Activated naive CD8-positive, alpha-beta T cell treated with anti-CD3 and anti-CD28 coated beads for 36 hours (primary cell): ENCODE results near the gene NEXN. TPM values are rescaled to one million over a fixed set of nuclear protein-coding genes. Genes with fewer than 3 reads are reported as not detected.

Source experiments
- DNase-seq: peaks from one replicate; pipeline ENCODE4 v3.0.0; 2021
- H3K27ac Mint-ChIP-seq: one replicate; pipeline ENCODE4 v1.8.0; 2022; ENCODE audit warnings: mild to moderate bottlenecking, moderate library complexity, mixed read lengths
- H3K27me3 Mint-ChIP-seq: one replicate; pipeline ENCODE4 v1.8.0; 2022; ENCODE audit warnings: mild to moderate bottlenecking, mixed read lengths
- H3K36me3 Mint-ChIP-seq: one replicate; pipeline ENCODE4 v1.8.0; 2021; ENCODE audit warnings: mild to moderate bottlenecking, mixed read lengths
- H3K4me1 Mint-ChIP-seq: one replicate; pipeline ENCODE4 v1.8.0; 2021; ENCODE audit warnings: mixed read lengths
- H3K4me3 Mint-ChIP-seq: one replicate; pipeline ENCODE4 v1.8.0; 2022; ENCODE audit warnings: mild to moderate bottlenecking, moderate library complexity, mixed read lengths
- H3K9me3 Mint-ChIP-seq: one replicate; pipeline ENCODE4 v1.8.0; 2022; ENCODE audit warnings: mixed read lengths
- total RNA-seq, 2 experiments: library from RNA; stranded (reverse); gene quantifications; one replicate each; pipeline ENCODE4 v1.2.3, GENCODE V29; 2021

Gene NEXN
- total RNA-seq, 2 experiments from 2014 or later: 2.5 to 2.6 TPM

DNA sequence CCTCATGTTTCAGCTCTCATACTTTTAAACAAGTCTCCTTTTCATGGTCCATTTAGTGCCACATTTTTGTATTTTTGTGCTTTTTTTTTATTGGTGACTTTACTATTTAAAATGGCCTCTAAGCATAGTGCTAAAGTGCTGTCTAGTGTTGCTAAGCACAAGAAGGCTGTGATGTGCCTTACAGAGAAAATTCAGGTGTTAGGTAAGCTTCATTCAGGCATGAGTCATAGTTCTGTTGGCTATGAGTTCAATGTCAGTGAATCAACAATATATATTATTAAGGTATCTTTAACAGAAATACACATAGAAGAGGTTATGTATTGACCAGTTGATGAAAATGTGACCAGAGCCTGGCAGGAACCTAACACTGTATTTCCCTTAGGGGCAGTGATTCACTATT, 103.2 kb downstream of the NEXN start:
- H3K4me1 Mint-ChIP-seq: peaks cover 26% of the 10 kb centered on the region

More for the DNA sequence above, 103.2 kb downstream of the NEXN start:
- Mint-ChIP-seq H3K27ac (no peak overlapping the region), H3K4me3 (no peak overlapping the region), H3K36me3 (peaks cover 20% of the 10 kb centered on the region), H3K27me3 (no peaks in the 10 kb centered on the region), H3K9me3 (no peaks in the 10 kb centered on the region)
- DNase-seq: no peak

Other genes with a start within 250 kb of the NEXN start
- gene ZZZ3, start 206.0 kb upstream of the NEXN start, total RNA-seq: 10 to 100 TPM; 48.4 to 48.5 TPM
- 10 to 100 TPM; 33.9 to 34.1 TPM for gene USP33, start 128.8 kb upstream of the NEXN start, total RNA-seq
- gene MIGA1, start 109.0 kb upstream of the NEXN start, total RNA-seq: 1 to 10 TPM; 6.1 to 7.5 TPM
- 100 to 1,000 TPM; 242 to 255 TPM for gene FUBP1, start 90.4 kb downstream of the NEXN start, total RNA-seq
- gene DNAJB4, start 116.3 kb downstream of the NEXN start, total RNA-seq: 1 to 10 TPM; 7.0 to 8.4 TPM
- gene GIPC2, start 157.3 kb downstream of the NEXN start, total RNA-seq: under 1 TPM; 0.14 to 0.20 TPM